HTR-8/SVneo (cell line): Measurements from ENCODE around the gene SAMHD1.
"Not testable (repeated sequence)": the region's sequence is repeated elsewhere in the genome, so short reads cannot be mapped to it uniquely, and the experiment has no call there.

Experiments
- DNase-seq: peaks from one replicate; pipeline ENCODE4 v3.0.0; 2011; ENCODE audit warnings: low spot score, mixed read lengths; ENCODE audit not compliant: insufficient read length
- FAIRE-seq: peaks from 2 replicates; lab custom pipeline; 2011; peaks lifted over from hg19 to GRCh38; lab: Jason Lieb, UNC

The SAMHD1 gene

GRCh38 chr20:36920334-36920730 lies 31.2 kb downstream of the SAMHD1 start:
- FAIRE-seq (no peak), DNase-seq (no peak)

- DNase-seq (peak; percentile 86), FAIRE-seq (no peak)
Measured at GRCh38 chr20:36919715-36920333, 31.7 kb downstream of the SAMHD1 start.

GRCh38 chr20:36917943-36918342 lies 33.6 kb downstream of the SAMHD1 start:
- FAIRE-seq (no peak), DNase-seq (no peak)

GRCh38 chr20:36917240-36917639 lies 34.3 kb downstream of the SAMHD1 start:
- FAIRE-seq = no peak

GRCh38 chr20:36916199-36916598 lies 35.3 kb downstream of the SAMHD1 start:
- DNase-seq (no peak), FAIRE-seq (no peak)

More at GRCh38 chr20:36917240-36917639, 34.3 kb downstream of the SAMHD1 start:
- no peak for DNase-seq

- no peak for DNase-seq
- FAIRE-seq = no peak
Measured at GRCh38 chr20:36908603-36909002, 42.9 kb downstream of the SAMHD1 start.

- not testable (repeated sequence) for DNase-seq, FAIRE-seq
Measured at GRCh38 chr20:36906086-36906485, 45.4 kb downstream of the SAMHD1 start.

GRCh38 chr20:36905566-36905965 lies 45.9 kb downstream of the SAMHD1 start:
- DNase-seq, FAIRE-seq: not testable (repeated sequence)

GRCh38 chr20:36904690-36905089 lies 46.8 kb downstream of the SAMHD1 start:
- FAIRE-seq = no peak
- DNase-seq = no peak

- peak; percentile 86 for FAIRE-seq
- no peak for DNase-seq
Measured at GRCh38 chr20:36895036-36895435, 56.5 kb downstream of the SAMHD1 start.

GRCh38 chr20:36893801-36894200 lies 57.7 kb downstream of the SAMHD1 start:
- DNase-seq = no peak
- no peak for FAIRE-seq

- FAIRE-seq (peak; percentile 83), DNase-seq (no peak)
Measured at GRCh38 chr20:36891211-36891610, 60.3 kb downstream of the SAMHD1 start.

GRCh38 chr20:36890586-36890985 lies 60.9 kb downstream of the SAMHD1 start:
- FAIRE-seq = no peak
- no peak for DNase-seq

GRCh38 chr20:36888880-36889516 lies 62.5 kb downstream of the SAMHD1 start:
- FAIRE-seq = no peak
- no peak for DNase-seq

GRCh38 chr20:36887752-36888090 lies 63.8 kb downstream of the SAMHD1 start:
- FAIRE-seq = peak; percentile 16

GRCh38 chr20:36886859-36887751 lies 64.4 kb downstream of the SAMHD1 start:
- peak; percentile 88 for FAIRE-seq

More at GRCh38 chr20:36887752-36888090, 63.8 kb downstream of the SAMHD1 start:
- no peak for DNase-seq

GRCh38 chr20:36885356-36885755 lies 66.2 kb downstream of the SAMHD1 start:
- DNase-seq (no peak), FAIRE-seq (no peak)

More at GRCh38 chr20:36886859-36887751, 64.4 kb downstream of the SAMHD1 start:
- DNase-seq = peak; percentile 99

GRCh38 chr20:36883977-36884535 lies 67.5 kb downstream of the SAMHD1 start:
- FAIRE-seq = no peak

GRCh38 chr20:36881888-36882287 lies 69.6 kb downstream of the SAMHD1 start:
- FAIRE-seq = no peak
- DNase-seq = no peak

More at GRCh38 chr20:36883977-36884535, 67.5 kb downstream of the SAMHD1 start:
- no peak for DNase-seq

GRCh38 chr20:36881331-36881730 lies 70.2 kb downstream of the SAMHD1 start:
- no peak for FAIRE-seq

More at GRCh38 chr20:36881331-36881730, 70.2 kb downstream of the SAMHD1 start:
- DNase-seq = no peak
